ENCODE data around the gene FIGNL1.

Gene FIGNL1

GRCh38 chr7:50467817-50468610, 17.9 kb upstream of the FIGNL1 start:
- Histone ChIP-seq H3K4me1 (ENCODE audit: insufficient read depth, poor library complexity, severe bottlenecking) (no peaks in the 10 kb centered on the region), H3K27me3 (ENCODE audit: insufficient read depth, poor library complexity, severe bottlenecking) (no peaks in the 10 kb centered on the region), H3K36me3 (ENCODE audit: low read depth) (no peaks in the 10 kb centered on the region), H3K27ac (ENCODE audit: poor library complexity, severe bottlenecking) (no peak overlapping the region), H3K9me3 (ENCODE audit: severe bottlenecking) (no peaks in the 10 kb centered on the region), H3K4me3 (ENCODE audit: severe bottlenecking) (no peak overlapping the region)
- peak; percentile 93 for TF ChIP-seq CTCF (IDR thresholded peaks at IDR 0.05; ENCODE audit: poor library complexity, severe bottlenecking)
- peak; percentile 84 for ATAC-seq (ENCODE audit: low read depth)
- no peak for DNase-seq (ENCODE audit: low spot score)

- no peak for TF ChIP-seq CTCF (IDR thresholded peaks at IDR 0.05; ENCODE audit: poor library complexity, severe bottlenecking)
- H3K4me3 ChIP-seq (ENCODE audit: severe bottlenecking) = no peak overlapping the region
- ATAC-seq (ENCODE audit: low read depth) (no peak), DNase-seq (ENCODE audit: low spot score) (no peak)
- no peak overlapping the region for H3K27ac ChIP-seq (ENCODE audit: poor library complexity, severe bottlenecking)
- H3K27me3 ChIP-seq (ENCODE audit: insufficient read depth, poor library complexity, severe bottlenecking) = no peaks in the 10 kb centered on the region
- H3K36me3 ChIP-seq (ENCODE audit: low read depth) = no peaks in the 10 kb centered on the region
- no peaks in the 10 kb centered on the region for H3K4me1 ChIP-seq (ENCODE audit: insufficient read depth, poor library complexity, severe bottlenecking)
- no peaks in the 10 kb centered on the region for H3K9me3 ChIP-seq (ENCODE audit: severe bottlenecking)
Measured at GRCh38 chr7:50466815-50467585, 16.9 kb upstream of the FIGNL1 start.

DNA sequence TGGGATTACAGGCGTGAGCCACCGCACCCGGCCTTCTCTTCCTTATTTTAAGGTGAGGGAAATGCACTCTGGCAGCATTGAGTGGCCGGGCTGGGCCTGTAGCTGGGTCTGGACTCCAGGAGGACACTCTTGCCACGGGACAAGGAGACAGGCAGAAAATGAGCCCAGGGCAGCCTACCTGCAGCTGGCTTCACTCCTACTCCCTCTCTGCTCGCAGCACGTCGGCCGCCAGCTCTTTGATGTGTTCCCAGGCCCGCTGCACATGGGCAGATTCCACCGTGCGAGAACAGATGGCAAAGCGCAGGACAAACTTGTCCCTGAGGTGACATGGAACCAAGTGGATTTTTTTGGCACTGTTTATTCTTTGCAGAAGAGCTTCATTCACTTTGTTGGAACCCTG, 12.9 kb upstream of the FIGNL1 start:
- no peak overlapping the region for H3K4me3 ChIP-seq (ENCODE audit: severe bottlenecking)
- no peaks in the 10 kb centered on the region for H3K27me3 ChIP-seq (ENCODE audit: insufficient read depth, poor library complexity, severe bottlenecking)
- TF ChIP-seq CTCF (IDR thresholded peaks at IDR 0.05; ENCODE audit: poor library complexity, severe bottlenecking) = no peak
- H3K9me3 ChIP-seq (ENCODE audit: severe bottlenecking) = no peaks in the 10 kb centered on the region
- H3K4me1 ChIP-seq (ENCODE audit: insufficient read depth, poor library complexity, severe bottlenecking) = no peaks in the 10 kb centered on the region
- DNase-seq (ENCODE audit: low spot score) (no peak), ATAC-seq (ENCODE audit: low read depth) (no peak)
- H3K27ac ChIP-seq (ENCODE audit: poor library complexity, severe bottlenecking) = no peak overlapping the region
- H3K36me3 ChIP-seq (ENCODE audit: low read depth) = no peaks in the 10 kb centered on the region

- no peak overlapping the region for H3K27ac ChIP-seq (ENCODE audit: poor library complexity, severe bottlenecking)
- no peak for TF ChIP-seq CTCF (IDR thresholded peaks at IDR 0.05; ENCODE audit: poor library complexity, severe bottlenecking)
- H3K36me3 ChIP-seq (ENCODE audit: low read depth) = no peaks in the 10 kb centered on the region
- ATAC-seq (ENCODE audit: low read depth) (no peak), DNase-seq (ENCODE audit: low spot score) (no peak)
- H3K4me3 ChIP-seq (ENCODE audit: severe bottlenecking) = no peak overlapping the region
- H3K4me1 ChIP-seq (ENCODE audit: insufficient read depth, poor library complexity, severe bottlenecking) = no peaks in the 10 kb centered on the region
- no peaks in the 10 kb centered on the region for H3K27me3 ChIP-seq (ENCODE audit: insufficient read depth, poor library complexity, severe bottlenecking)
- no peaks in the 10 kb centered on the region for H3K9me3 ChIP-seq (ENCODE audit: severe bottlenecking)
Measured at GRCh38 chr7:50462361-50462760, 12.2 kb upstream of the FIGNL1 start.
